Cardiac septum (tissue), 1 donor: ENCODE results near the gene SRP14. TPM values are rescaled to one million over a fixed set of nuclear protein-coding genes. Genes with fewer than 3 reads are reported as not detected.
A peak's percentile ranks its signal among the peaks of the same experiment; 100 is the strongest.
"Not testable (repeated sequence)": the region's sequence is repeated elsewhere in the genome, so short reads cannot be mapped to it uniquely, and the experiment has no call there.

ENCODE experiments used
- DNase-seq: peaks from one replicate; pipeline ENCODE4 v3.0.0-alpha.2; 2020; ENCODE audit warnings: low spot score
- intact Hi-C: fragments of 100-400 bp; cut with DNase I; formaldehyde crosslinking; loops from one replicate; pipeline ENCODE4 v1.14.0; 2022
- long read RNA-seq: library from polyadenylated mRNA; unstranded; transcript quantifications from one replicate; pipeline ENCODE4 v2.0.0, GENCODE V29; 2021
- total RNA-seq: library from RNA; stranded (reverse); fragmentation: NEBNext Ultra II Directional; extraction: Animal tissue kit (Norgen Biotek cat#: 25700); gene quantifications from one replicate; pipeline ENCODE4 v1.2.1, GENCODE V29; 2021
- donor health status: DM: no; HTN: no; CAD: no.

SRP14 gene, protein sequence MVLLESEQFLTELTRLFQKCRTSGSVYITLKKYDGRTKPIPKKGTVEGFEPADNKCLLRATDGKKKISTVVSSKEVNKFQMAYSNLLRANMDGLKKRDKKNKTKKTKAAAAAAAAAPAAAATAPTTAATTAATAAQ
- total RNA-seq = 168 TPM
- long read RNA-seq, transcript SRP14-201 (5 exons, 1,077 nt) = major isoform, 378 of 393 reads
- long read RNA-seq, transcript SRP14-204 (4 exons, 780 nt) = minor isoform, 5 of 393 reads
- long read RNA-seq, partial matches to known transcripts = 3 of 393 reads
- long read RNA-seq, other reads (novel, unspliced or antisense) = 7 of 393 reads

DNA sequence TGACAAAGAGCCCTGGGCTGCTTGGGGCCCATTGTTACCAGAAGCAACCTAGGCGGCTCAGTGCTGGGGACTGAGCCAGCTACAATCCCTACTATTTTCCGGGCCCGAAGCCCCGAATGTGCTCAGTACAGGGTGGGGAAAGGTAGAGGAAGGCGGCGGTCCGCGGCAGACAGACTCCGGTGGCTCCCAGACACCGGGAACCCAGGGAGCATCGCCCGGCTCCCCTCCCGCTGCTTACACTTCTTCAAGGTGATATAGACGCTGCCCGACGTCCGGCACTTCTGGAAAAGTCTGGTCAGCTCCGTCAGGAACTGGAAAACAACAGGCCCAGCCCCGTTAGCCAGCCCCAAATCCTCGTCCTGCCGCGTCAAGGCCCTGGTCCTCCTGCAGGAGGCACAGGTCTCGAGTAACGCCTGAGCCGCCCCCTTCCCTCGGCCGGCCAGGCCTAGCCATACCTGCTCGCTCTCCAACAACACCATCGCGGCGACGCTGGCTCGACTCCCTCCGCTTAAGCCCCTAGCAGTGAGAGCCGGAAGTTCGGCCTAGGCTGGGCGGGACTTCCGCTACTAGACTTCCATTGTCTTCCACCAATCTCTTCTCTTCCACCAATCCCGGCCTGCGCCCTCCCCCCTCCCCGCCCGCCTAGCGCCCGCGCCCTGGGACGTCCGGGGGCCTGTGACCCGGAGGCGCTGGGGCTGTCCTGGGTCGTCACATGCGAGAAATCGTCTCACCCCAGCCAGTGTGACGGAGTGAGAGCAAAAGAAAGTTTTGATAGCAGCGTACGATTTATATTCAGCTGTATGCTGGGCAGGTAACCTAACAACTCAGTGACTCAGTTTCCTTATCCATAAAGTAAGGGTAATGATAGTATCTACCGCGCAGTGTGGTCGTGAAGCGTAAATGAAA is at the start of gene SRP14:
TSS of gene SRP14 (minus strand) at position 544 of the 906 bp plus-strand sequence. CDS start at position 479, 65 bp downstream.
- intact Hi-C loops = loop anchor here (10.0 kb wide), 1 partner anchor 254 kb away; the partner anchor contains the start of gene FSIP1
- DNase-seq = peak; percentile 97

DNA sequence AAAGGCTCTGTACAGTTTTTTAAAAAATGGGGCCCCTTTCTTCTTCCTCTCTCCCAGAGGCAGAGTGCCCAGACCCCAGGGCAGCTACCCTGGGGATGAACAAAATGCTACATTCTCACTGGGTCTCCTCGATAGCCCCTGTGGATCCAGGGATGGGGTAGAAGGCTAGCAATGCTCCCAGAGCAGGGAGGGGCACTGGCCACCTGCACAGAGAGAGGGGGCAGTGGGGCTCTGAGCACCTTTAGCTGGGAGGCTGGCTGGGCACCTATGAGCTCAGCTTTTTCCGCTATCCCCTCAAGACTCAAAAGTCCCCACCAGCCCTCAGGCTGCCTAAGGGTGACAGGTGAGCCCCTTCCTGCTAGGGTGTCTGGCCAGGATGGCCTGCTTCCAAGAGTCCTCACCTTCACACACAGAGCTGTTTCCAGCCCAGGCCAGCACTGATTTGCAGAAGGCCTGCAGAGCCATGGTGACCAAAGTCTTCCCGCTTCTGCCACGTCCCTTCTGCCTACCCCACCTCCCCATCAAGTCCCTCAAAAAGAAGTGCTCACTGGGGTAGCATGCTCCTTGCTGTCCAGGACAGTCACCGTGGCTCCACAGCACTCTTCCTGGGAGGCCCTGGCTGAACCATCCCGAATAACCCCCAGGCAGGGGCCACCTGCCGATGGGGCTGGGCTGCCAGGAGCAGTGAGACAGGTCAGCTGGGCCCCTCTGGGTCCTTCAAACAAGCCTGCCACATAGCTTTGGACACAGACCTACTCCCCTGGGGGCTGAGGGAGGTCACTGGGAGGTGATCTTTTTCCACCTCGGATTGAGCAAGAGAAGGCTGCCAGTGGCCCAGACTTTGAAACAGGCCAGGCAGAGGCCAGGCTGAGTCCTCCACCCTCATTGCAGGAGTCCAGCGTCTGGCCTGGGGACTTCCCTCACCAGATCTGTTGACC is 49.3 kb upstream of the SRP14 start:
- intact Hi-C loops = no loop called here
- DNase-seq = peak; percentile 73

DNA sequence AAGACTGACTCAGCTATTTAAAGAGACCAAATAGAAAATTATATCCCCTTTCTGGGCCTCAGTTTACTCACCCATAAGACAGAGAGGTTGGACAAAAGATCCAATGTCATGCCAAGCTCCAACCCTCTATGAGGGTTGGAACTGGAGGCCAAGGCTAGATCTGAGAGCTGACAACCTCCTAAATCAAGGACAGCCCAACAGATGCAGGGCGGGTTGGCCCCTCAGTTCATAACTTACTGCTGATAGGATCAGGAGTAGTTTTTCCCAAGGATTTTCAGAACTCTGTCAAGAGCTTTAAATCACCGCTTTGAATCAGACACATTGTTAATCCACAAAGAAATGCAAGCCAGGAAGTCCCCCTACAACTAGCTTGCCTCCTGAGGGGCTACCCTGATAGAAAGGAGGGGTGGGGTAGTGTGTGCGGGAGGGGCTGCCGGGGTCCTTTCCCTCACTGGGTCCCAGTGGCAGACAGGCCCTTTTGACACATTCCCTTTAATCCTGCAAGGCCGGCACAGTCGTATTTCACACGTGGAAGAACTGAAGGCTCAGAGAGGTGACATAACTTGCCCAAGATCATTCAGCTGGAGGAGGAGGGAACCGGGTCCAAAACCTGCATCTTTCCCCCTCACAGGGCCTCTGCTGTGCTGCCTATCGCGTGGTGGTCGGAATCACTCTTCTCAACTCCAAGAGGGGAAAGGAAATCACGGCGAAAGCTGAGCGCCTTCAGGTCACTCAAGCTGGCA is 48.3 kb upstream of the SRP14 start:
- peak; percentile 63 for DNase-seq
- intact Hi-C loops = no loop called here

DNA sequence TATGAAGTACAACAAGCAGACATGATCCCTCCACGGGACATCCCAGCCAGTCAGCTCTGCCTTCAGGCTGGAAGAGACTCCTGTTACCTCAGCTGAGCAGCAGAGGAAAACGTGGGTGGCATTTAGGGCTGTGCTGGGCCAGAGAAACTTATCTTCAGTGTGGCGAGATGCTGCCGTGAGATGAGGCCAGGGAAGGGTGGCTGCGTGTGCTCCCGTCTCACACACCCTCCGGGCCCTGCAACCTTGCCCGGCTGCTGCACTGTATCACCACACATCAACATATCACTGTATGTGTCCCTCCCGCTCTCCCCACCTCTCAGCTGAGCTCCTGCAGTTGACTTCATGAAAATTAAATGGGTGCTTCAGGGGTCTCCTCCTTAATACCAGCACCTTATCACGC is 46.3 kb upstream of the SRP14 start:
- no peak for DNase-seq
- intact Hi-C loops = no loop called here

DNA sequence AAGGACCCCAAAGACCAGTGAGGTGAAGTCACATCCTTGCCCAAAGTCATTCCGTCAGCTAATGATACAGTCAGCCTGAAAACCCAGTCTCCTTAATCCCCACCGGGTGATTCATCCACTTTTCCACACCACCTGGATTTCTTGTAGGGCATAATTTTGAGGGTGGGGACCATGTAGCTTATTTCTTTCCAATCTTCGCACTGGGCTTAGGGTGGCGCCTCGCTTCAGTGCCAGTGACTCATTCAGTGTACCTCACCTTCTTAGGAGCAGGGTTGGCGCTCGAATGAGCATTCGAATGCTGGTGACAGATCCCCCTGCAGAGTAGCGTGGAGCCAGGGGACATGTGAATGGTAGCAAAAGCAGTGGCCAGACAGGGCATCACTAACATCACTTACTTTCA is 45.7 kb upstream of the SRP14 start:
- no peak for DNase-seq
- intact Hi-C loops = no loop called here

DNA sequence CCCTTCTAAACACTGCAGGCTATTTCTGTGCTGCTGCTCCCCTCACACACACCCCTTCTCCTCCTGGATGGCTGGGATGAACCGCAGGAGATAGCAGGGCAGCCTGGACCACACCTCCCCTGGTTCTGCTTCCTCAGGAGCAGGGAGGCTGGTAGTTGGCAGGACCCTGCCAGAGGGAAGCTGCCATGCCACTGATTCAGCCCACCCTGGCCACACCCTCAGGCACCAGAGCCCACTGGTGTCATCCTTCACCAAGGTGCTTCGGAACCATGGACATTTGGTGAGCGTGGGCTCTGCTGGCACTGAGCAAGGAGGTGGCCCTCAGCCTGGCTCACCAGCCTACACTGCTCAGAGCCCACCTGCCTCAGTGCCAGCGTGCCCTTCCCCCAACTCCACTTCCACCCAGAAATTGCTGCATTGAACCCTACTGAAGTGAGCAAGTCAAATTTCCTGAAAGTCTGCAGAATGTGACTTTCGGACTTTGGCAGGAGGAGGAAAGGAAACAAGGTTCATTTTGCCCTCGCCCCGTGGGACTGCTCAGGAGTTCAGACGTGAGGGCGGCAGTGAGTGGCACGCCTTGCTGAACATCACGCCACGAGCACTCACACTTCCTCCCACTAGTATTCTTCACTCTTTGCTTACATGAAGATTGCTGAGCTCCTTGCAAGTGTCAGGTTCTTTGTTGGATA is 43.4 kb upstream of the SRP14 start:
- DNase-seq = no peak
- intact Hi-C loops = no loop called here

DNA sequence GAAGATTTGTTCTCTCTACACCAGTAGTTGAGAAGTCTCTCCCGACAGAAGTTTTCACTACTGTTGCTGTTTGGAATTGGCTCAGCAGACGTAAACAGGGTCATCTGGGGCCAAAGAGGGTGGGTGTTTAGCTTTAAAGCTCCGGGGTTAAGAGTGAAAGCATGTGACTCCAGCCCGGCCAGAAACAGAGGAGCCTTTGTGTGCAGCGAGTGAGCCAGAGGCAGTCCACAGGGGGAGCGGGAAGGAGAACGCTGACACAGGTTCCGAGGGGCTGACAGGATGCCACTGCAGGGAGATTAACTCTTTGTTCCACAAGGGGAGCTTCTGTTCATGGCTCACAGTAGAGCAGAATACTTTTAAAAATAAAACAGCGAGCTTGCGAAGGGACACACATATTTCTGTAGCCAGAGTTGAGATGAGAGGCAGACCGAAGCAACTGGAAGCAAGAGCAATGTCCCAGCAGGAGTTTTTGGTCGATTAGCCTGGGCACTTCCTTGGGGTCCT is 42.8 kb upstream of the SRP14 start:
- intact Hi-C loops = loop anchor here (2.0 kb wide), 1 partner anchor 17 kb away; no protein-coding TSS in a partner anchor
- peak; percentile 90 for DNase-seq

DNA sequence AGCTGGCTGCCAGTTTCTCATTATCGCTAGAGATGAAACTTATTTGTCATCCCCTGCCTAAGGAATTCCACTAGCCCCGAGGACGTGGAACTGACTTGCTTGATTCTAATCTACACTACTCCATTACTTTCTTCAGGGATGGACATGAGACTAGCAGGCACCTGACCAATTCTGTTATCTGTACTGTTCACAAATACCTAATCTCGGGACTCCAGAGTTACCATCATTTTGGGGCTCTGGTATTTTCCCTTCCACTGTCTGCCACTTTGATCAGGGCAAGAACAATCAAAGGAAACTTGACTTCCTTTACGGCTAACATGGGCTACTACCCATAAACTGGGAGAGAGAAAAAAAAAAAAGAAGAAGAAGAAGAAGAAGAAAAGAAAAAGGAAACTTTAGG is 41.9 kb upstream of the SRP14 start:
- intact Hi-C loops = loop anchor here (2.0 kb wide), 1 partner anchor 18 kb away; no protein-coding TSS in a partner anchor
- DNase-seq = no peak

DNA sequence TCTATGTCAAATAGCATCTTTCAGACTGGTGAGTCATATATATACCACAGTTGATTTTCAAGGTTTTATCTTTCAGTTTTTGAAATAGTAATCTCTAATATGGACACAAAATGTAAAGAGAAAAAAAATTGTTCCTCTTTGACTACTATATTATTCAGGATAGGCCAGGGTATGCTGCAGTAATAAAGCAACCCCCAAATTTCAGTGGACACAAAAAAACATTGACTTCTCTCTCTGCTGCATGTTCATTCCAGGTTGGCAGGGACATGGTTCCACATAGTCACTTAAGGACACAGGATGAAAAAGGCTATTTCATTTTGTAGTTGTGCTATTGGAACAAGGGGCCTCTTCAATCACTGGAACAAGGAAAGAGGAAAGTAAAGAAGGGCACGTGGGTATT is 41.1 kb upstream of the SRP14 start:
- intact Hi-C loops = loop anchor here (2.0 kb wide), 1 partner anchor 19 kb away; no protein-coding TSS in a partner anchor
- DNase-seq = no peak

DNA sequence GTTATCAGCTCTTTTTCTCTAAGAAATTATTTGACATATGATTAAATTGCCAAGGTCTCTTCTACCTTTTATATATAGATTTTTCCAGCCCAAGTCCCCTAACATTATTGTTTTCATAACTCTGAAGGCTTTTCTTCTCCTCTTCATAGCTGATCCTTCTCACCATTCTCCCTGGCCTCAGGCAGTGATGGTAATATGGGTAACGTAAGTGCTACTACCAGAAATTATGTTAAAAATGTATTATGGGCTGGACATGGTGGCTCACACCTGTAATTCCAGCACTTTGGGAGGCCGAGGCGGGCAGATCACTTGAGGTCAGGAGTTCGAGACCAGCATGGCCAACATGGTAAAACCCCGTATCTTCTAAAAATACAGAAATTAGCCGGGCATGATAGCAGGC is 40.5 kb upstream of the SRP14 start:
- no peak for DNase-seq
- intact Hi-C loops = no loop called here

DNA sequence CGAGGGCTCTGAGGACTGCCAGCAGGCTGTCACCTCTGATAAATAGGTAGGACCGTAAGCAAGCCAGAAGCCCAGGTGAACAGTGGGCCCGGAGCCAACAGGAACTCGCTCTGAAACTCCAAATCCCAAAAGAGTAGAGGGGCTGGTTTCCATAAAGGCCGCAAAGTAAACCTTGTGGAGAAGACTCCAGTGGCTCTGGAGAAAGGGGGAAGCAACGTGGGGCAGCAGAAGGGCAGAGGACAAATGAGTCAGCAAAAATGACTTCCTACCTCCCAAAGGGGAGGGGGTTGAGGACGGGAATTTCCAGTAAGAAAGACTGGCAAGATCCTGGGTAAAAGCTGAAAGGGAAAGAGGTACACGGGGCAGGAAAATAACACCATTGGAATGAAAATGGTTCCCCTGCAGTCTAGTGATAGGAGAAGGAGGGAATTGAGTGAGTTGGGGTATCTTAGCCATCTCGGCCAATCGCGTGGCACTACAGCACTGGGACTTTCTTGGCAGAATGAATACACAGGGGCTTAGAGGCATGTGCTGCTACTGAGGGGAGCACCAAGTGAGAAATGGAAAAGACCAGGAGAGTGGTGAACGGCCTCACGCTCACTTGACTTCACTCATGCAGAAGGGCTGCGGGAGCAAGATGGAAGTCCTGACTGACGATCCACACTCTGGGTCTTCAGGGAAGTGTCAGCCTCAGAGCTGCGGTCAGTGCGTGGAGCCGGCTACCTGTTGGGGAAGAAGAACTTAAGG is 36.5 kb upstream of the SRP14 start:
- peak; percentile 27 for DNase-seq
- intact Hi-C loops = no loop called here

DNA sequence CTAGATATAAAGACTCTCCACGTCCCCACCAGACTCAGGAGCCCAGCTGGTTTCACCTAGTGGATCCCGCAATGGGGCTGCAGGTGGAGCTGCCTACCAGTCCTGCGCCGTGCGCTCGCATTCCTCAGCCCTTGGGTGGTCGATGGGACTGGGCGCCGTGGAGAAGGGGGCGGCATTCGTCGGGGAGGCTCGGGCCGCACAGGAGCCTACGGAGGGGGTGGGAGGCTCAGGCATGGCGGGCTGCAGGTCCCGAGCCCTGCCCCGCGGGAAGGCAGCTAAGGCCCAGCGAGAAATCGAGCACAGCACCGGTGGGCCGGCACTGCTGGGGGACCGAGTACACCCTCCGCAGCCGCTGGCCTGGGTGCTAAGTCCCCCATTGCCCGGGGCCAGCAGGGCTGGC is 35.7 kb upstream of the SRP14 start:
- intact Hi-C loops = not testable (repeated sequence)
- peak; percentile 29 for DNase-seq

DNA sequence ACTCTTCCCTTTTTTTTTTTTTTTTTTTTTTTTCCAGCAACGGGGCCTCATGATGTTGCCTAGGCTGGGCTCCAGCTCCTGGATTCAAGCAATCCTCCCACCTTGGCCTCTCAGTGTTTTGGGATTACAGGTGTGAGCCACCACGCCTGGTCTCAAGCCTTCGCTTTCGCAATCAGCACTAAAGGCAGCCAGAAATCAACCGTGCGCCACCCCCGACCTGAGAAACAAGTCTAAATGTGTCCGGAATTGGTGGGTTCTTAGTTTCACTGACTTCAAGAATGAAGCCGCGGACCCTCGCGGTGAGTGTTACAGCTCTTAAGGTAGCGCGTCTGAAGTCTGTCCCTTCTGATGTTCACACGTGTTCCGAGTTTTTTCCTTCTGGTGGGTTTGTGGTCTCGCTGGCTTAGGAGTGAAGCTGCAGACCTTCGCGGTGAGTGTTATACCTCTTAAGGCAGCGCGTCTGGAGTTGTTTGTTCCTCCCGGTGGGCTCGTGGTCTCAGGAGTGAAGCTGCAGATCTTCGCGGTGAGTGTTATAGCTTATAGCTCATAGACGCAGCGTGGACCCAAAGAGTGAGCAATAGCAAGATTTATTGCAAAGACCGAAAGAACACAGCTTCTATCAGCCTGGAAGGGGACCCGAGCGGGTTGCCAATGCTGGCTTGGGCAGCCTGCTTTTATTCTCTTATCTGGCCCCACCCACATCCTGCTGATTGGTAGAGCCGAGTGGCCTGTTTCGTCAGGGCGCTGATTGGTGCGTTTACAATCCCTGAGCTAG is 34.9 kb upstream of the SRP14 start:
- DNase-seq, intact Hi-C loops: not testable (repeated sequence)

DNA sequence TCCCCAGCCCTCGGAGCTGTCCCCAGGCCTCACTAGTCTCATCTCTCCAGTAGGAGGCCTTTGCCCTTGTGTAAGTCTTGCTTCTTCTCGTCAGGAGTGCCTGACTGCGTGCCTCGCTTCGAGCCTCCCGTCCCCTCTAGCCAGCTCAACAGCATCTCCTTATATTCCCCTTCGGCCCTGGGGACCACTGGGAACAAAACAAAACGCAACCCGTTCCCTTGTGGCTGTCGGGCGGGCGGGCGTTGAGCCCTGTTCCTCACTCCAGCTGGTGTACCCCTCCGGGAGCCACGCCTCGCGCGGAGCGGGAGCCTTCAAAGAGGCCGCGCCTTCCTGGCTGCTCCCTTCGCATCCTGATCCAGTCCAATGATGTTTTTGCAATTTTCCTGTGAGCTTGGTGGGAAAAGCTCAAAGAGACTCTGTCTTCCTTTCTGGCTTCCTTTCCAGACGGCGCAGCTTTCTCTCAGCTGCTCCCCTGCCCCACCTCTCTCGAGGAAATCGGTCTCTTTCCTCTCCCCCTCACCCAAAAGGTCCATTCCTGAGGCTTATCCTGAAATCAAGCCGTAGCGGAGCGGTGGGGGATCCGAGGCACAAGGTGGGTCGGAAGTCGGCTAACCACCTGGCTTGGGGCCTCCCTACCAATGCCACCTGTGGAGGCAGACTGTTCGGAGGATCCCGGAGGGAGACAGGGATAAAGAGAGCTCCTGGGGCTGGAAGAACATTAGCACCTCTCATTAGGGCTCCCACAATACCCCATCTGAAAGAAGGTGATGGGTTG is 33.4 kb upstream of the SRP14 start:
- DNase-seq = peak; percentile 56
- intact Hi-C loops = no loop called here

DNA sequence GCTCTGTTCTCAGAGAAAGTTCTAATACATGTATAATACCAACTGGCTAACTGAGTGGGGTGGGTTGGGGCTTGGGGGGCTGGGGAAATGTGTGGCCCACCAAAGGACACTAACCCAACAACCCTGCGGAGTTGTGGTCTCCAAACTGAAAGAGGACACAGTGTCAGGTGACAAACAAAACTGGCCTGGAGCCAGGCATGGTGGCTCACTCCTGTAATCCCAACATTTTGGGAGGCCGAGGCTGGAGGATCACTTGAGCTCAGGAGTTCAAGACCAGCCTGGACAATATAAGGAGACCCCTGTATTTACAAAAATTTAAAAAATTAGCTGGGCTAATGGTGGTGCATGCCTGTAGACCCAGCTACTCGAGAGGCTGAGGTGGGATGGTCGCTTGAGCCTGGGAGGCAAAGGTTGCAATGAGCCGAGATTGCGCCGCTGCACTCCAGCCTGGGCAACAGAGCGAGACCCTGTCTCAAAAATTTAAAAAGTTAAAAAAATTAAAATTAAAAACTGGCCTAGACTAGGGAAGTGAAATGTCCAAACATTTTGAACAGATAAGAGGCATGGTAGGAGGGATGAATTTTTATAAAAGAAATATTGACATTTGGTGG is 31.7 kb upstream of the SRP14 start:
- DNase-seq = no peak
- intact Hi-C loops = no loop called here
